Left lobe of liver (tissue), 2 donors: Measurements from ENCODE around the gene SIRT3. TPM values are rescaled to one million over a fixed set of nuclear protein-coding genes. Genes with fewer than 3 reads are reported as not detected.

ENCODE experiments used
- ATAC-seq: fragments of 200-7000 bp; cut with Tn5 transposase; one replicate; pipeline ENCODE4 v1.9.1; 2020; ENCODE audit warnings: mild to moderate bottlenecking, moderate library complexity
- DNase-seq: peaks from one replicate; pipeline ENCODE4 v3.0.0-alpha.2; 2020; ENCODE audit warnings: low spot score
- total RNA-seq: library from RNA; stranded (reverse); gene quantifications from one replicate; pipeline ENCODE4 v1.2.1, GENCODE V29; 2021
- donor health status: DM: no; HTN: no; CAD: no; lungs with moderate emphysema.
- donor health status: DM: no; HTN: yes; CAD: no.

The SIRT3 gene
- total RNA-seq, 1 donor from 2014 or later, result 21.4 TPM

DNA sequence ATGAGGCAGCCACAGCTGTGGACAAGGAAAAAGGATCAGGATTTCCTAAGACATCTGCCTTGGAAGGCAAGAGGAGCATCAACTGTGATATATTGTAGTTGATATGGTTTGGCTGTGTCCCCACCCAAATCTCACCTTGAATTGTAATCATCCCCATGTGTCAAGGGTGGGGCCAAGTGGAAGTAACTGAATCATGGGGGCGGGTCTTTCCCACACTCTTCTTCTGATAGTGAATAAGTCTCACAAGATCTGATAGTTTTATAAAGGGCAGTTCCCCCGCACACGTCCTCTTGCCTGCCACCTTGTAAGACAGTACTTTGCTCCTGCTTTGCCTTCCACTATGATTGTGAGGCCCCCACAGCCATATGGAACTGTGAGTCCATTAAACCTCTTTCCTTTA, 18.4 kb downstream of the SIRT3 start:
- ATAC-seq, result no peak
- DNase-seq, result no peak

- no peak for ATAC-seq
- no peak for DNase-seq
These were observed 19.8 kb downstream of the SIRT3 start for GRCh38 chr11:216081-216974.

DNA sequence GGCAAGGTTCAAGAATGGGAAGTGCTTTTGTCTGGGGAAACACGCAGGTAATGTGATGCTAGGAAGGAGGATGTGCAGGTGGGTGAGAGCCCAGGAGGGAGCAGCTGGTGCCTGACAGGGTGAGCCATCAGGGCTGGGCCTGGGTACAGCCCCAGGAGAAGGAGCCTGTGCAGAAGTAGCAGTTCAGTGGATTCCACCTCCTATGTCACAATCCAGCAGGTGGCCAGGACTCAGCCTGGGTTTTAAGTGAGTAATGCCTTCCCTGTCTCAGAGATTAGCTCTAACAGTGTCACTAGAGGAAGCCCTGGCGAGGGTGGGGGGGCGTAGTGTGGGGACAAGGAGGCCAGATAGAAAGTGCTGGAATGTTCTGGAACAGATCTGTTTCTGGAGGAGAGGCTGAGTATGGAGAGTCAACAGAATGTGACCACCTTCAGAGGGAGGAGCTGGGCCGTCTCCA, 20.5 kb downstream of the SIRT3 start:
- ATAC-seq (peak; percentile 23), DNase-seq (no peak)

- ATAC-seq (no peak), DNase-seq (no peak)
These were observed 22.1 kb downstream of the SIRT3 start for GRCh38 chr11:214083-214482.

DNA sequence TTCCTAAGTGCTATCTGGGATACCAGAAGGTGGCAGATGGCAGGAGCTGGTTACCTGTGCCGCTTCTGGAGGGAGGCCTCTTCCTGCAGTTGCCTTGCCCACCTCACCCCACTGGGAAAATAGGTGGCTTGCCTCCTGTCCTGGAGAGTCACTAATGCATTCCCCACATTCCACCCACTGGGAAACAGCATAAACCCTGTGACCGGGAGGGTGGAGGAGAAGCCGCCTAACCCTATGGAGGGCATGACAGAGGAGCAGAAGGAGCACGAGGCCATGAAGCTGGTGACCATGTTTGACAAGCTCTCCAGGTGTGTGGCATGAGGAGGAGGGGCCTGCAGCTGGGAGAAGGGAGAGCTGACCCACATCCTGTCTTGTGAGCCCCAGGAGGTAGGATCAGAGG, 23.0 kb downstream of the SIRT3 start:
- no peak for ATAC-seq
- DNase-seq, result no peak

- DNase-seq, result no peak
- no peak for ATAC-seq
These were observed 23.7 kb downstream of the SIRT3 start for GRCh38 chr11:212150-213100.

- ATAC-seq, result no peak
These were observed 24.4 kb downstream of the SIRT3 start for GRCh38 chr11:211741-212140.

GRCh38 chr11:211295-211694, 24.8 kb downstream of the SIRT3 start:
- no peak for ATAC-seq
- peak; percentile 45 for DNase-seq

More at GRCh38 chr11:211741-212140, 24.4 kb downstream of the SIRT3 start:
- peak; percentile 35 for DNase-seq

DNA sequence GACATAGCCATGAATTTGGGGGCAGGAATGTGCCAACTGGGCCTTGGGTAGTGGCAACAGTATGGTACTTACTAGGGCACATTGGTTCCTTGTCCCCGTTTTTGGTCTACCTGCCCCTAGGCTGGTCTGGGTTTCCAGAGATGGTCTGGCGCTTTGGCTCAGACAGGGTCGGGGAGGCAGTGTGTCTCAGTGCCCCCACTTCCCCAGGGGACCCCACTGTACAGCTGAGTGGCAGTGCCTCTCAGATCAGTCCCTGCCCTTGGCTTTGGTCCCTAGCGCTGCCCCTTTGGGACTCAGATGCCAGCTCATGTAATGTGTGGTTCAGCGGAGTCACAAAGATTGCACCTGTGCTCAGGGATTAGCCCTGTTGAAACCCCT, 25.4 kb downstream of the SIRT3 start:
- ATAC-seq (no peak), DNase-seq (peak; percentile 44)

- DNase-seq (peak; percentile 35), ATAC-seq (no peak)
These were observed 25.9 kb downstream of the SIRT3 start for GRCh38 chr11:210122-210802.

GRCh38 chr11:209275-210121, 26.6 kb downstream of the SIRT3 start:
- ATAC-seq, result no peak
- no peak for DNase-seq

DNA sequence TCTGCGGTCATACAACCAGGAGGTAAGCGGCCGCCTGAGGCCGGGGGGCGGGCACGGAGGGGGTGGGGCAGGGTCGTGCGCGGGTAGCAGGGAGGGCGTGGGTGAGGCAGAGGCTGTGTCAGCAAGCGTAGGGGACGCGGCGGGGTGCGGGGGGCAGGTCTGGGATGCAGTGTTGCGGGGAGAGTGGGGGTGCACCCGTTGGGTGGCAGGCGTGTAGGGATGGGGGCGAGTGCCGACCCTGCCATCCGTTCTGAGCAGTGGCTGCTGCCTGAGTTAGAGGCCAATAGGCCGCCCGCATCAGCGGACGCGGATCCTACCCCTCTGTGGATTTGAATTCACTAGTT, 27.3 kb downstream of the SIRT3 start:
- no peak for DNase-seq
- ATAC-seq, result no peak

GRCh38 chr11:208181-208916, 27.8 kb downstream of the SIRT3 start:
- ATAC-seq, result peak; percentile 77
- peak; percentile 85 for DNase-seq

DNA sequence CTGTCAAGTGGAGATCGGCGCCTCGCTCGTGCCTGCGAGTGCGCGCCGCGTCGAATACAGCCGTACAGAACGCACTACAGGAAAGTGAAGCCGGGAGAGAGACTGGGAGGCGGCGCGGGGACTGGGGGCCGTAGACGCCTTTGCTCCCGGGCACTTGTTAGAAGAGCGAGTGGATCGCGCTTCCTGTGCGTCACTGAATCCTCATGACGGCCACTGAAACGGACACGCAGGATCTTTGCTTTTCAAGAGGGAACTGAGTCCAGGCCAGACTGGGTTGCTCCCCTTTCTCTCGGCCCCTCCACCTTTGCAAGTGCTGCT, 28.3 kb downstream of the SIRT3 start:
- peak; percentile 10 for ATAC-seq
- no peak for DNase-seq

DNA sequence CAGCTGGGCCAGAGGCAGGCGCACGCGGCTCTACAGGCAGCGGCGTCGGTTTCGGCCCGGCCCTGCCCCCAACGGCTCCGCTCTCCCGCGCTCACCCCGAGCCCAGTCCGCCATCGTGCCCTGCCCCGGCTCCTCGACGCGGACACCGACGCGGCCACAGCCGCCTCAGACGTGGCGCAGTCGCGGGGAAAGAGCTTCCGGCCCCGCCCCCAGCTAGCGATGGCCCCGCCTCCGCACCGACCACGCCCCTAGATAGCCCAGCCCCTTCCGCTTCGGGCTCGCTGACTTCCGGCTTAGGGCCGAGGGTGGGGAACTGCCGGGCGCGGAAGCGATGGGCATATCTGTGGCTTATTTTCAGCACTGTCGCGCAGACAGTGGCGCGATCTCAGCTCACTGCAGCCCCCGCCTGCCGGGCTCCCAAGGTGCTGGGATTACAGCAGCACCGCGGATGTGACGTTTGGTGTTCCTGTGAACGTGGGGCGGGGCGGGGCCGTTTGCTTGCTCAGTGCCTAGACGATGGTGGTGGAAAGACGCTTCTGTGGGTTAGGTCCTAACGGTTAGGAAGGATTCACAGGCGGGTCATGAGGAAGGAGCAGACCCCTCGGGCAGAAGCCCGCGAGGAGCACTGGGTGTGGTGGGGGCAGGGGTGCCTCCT, 28.8 kb downstream of the SIRT3 start, which contains the start of the genes BET1L and RIC8A:
Gene BET1L (minus strand): TSS at position 192 of the 655 bp plus-strand sequence. CDS start 78 bp downstream, at position 114.
Gene RIC8A (plus strand): TSS at position 501 of the 655 bp plus-strand sequence. CDS start 1,147 bp downstream, outside the sequence.
- ATAC-seq (peak; percentile 88), DNase-seq (peak; percentile 95)

DNA sequence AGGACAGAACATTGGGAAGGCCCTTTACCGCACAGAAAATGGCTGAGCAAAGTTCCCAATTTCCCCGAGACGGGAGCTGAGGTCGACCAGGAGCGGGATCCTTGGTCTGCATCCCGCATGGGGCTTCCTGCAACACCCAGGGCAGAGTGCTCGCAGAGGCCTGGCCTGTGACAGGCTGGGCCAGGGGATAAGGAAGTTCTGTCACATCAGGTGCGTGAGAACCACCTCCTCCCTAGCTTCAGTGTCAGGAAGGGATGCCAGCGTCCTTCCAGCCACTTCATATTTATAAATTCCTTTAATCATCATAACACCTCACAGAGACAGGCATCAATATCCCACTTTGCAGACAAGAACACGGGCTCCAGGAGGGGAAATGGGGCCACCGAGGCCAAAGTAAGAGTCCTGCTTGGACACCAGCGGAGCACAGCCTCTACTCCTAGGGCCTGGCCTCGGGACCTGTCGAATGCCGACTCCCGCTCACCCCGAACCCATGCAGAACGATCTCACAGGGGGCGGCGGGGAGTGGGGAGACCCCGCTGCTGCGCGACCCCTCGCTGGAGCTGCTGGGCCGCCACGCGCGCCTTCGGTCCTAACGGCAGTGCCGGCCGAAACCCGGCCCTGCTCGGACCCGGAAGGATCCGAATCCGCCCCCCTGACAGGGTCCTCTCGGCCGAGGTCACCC, 29.5 kb downstream of the SIRT3 start:
- ATAC-seq, result peak; percentile 6
- no peak for DNase-seq

- ATAC-seq (no peak), DNase-seq (peak; percentile 44)
These were observed 30.1 kb downstream of the SIRT3 start for GRCh38 chr11:206002-206384.
